NCI-H187 (cell line): ENCODE measurements around the gene TRIM16.
"Not testable (repeated sequence)": the region's sequence is repeated elsewhere in the genome, so short reads cannot be mapped to it uniquely, and the experiment has no call there.

ENCODE experiments used
- DNase-seq, 2 experiments: peaks; one replicate each; lab custom pipeline; 2025; lab: John Stamatoyannopoulos, UW

The TRIM16 gene

GRCh38 chr17:15615850-15616249, 68.3 kb downstream of the TRIM16 start:
- DNase-seq: not testable (repeated sequence)

GRCh38 chr17:15613111-15613510, 71.0 kb downstream of the TRIM16 start:
- not testable (repeated sequence) for DNase-seq

DNA sequence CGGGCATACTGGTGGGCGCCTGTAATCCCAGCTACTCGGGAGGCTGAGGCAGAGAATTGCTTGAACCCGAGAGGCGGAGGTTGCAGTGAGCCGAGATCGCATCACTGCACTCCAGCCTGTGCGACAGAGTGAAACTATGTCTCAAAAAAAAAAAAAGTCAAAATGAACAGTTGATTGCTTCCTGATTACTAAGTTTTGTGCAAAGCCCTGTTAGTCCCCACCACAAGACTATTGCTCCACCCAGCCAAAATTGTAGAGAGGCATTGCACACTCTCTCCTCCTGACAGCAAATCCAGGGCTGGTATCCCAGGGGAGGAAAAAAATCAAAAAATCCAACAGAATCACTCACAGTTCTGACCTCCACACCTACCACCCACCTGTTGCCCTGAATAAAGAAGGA, 91.2 kb downstream of the TRIM16 start:
- not testable (repeated sequence) for DNase-seq

DNA sequence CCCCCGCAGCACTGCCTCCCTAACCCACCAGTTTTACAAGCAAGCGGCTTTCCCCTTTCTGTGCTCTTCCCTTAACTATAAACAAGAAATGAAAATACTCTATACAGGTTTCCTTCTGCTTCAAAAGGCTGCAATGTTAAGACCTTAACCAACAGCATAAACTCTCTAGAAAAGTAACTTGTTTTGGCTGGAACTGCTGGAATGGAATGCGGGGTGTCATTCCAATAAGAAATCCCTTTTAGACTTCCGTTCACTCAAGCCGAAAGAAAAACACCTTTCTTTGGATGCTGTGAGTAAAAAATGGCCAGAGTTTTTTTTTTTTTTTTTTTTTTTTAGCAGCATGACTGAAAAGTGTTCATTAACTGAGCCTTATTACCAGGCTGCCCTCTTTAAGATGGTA, 92.1 kb downstream of the TRIM16 start:
- DNase-seq: not testable (repeated sequence)

DNA sequence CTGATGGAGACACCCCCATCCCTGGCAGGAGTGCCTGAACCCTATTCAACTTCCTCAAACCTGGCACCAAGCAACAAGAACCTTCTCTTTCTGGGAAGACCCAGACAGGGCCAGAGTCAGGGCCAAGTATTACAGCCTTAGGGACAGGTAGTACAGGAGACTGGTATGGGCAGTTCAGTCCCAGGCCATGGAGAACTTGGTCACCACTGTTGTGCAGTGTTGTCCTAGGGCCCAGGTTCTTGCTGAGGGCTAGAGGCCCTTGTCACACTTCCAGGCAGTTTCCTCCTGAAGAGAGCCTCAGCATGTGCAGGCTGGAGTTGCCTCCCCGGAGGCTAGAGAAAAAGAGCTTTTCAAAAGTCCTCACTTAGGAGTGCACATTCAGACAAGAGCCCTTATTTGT, 93.3 kb downstream of the TRIM16 start:
- DNase-seq: not testable (repeated sequence)

DNA sequence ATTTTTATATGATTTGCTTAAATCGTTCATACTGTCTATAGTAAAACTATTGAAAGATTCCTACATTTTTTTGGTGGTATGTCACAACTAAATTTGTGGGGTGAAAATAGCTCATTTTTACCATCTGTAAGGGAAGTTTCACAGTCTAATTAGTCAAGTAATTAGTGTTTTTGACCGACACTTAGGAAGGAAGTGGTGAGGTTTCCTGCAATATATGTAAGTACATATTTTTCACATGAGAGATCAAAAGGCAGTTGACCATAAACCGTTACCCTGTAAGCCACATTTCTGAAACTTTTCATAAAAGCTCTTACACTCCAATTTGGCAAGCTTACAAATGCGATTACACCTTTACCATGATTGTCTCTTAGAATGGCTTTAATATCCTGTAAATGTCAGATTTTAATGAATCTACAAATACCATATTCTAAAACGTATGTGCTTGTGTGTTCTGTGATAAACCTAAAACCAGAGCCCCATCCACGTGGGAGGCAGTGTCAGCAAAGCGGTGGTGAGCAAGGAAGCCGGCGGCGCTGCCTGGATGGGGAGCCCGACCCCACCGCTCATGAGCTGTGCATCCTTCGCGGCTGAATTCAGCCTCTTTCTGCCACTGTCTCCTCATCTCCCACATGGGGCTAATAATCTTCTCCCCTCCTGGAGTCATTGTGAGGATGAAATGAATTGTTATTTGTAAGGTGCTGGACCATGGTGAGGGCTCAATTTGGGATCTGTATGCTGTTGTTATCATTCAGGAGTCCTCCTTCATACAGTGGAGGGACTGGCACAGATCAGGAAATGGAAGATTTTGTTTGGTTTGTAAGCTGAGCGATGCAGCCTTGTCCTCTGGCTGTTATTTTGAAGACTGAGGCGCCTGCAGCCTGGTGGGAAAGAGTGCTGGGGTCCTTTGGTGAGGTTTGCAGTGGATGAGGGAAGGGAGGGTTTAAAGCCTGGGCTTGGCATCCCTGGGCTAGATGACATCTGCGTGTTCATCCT, 94.3 kb downstream of the TRIM16 start:
- DNase-seq: not testable (repeated sequence)

GRCh38 chr17:15588017-15588416, 96.1 kb downstream of the TRIM16 start:
- not testable (repeated sequence) for DNase-seq

GRCh38 chr17:15583313-15583712, 100.8 kb downstream of the TRIM16 start:
- DNase-seq: not testable (repeated sequence)

DNA sequence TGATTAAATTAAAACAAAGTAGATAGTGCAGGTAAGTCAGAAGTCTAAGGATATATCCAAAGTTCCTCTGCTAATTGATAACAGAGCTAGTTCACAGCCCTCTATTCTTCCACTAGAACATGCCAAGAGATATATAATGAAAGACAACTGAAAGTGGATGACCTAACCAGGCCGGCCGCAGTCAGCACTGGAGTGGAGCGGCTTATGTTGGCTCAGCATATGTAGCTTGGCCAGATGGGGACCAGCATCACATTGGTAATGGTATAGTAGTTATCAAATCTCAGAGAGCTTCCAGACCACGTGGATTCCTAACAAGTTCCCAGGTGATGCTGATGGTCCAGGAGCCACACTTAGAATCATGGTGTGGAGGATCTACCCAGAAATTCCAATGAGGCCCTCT, 102.6 kb downstream of the TRIM16 start:
- not testable (repeated sequence) for DNase-seq
